NCI-H146 treated with DMSO at 0.1 percent for 48 hours (cell line): ENCODE data around the gene SWT1.

Experiments used
- DNase-seq: peaks from one replicate; lab custom pipeline; 2025; ENCODE audit not compliant: unreplicated experiment; lab: John Stamatoyannopoulos, UW

The SWT1 gene

DNA sequence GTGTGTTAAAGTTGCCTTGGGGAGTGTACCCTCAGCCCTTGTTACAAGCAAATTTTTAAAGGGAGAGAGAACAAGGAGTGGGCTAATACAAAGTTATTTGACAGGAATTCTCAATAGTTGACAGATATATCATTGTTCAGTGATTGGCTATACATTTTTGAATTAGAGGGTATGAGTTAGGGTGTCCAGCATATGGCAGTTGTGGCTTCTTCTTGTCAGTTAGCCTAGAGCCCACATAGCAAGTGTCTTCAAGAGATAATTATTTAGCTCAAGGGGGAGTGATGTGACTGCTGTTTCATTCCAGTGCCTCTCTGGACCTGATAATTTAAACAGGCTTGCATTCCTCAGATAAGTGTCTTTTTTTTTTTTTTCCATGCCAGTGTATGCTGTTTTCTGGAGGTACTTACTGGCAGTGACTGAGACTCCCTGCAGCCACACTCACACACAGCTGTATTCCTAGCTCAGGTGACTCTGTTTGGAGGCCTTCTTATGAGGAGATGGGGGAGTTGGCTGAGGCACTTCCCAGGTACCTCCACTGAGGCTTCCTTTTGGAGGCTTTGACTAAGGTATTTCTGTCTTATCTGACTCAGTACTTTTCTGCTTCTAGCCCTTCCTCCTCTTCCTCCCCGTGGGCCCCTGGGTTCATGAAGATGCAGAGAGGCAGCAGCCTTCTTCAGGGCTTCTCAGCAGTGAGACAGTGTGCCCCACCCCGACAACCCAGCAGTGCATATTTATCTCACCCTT, 127.7 kb downstream of the SWT1 start:
- no peak for DNase-seq

GRCh38 chr1:185287451-185287850, 130.5 kb downstream of the SWT1 start:
- no peak for DNase-seq

DNA sequence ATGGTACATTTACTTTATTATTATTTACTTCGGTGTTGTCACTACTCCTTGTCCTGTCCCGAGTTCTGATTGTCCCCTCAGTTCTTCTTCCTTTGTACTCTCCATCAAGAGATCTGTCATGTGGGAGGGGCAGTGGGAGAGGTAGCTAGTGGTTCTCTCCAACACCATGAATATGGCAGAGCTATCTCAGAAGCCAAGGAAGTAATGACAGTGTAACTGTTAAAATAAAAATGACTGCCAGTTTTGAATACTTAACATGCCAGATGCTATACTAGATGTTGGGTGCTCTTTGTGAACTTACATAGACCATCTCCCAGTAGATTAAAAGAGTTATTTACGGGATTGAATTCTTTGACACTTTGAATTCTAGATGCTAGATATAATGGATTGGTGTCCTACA, 131.5 kb downstream of the SWT1 start:
- DNase-seq: no peak

- no peak for DNase-seq
Observed at GRCh38 chr1:185289880-185290279, 132.9 kb downstream of the SWT1 start.

DNA sequence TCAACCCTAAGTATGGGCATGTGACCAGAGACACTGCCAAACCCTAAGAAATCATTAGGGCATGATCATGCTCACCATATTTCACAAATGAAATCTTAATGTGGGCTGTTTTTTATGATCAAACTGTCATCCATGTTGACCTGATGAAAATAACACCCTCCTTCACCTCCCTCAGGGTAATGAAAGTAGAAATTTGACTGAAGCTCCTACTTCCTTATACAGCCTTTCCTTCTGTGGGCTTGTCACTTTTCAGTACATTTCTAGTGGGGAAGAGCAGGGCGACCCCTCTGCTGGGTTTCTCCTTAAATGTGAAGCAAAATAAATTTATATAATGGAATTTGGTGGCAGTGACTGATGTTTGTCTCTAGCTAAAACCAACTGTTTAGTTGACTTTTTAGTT, 134.2 kb downstream of the SWT1 start:
- no peak for DNase-seq

- no peak for DNase-seq
Observed at GRCh38 chr1:185291652-185292051, 134.7 kb downstream of the SWT1 start.

- DNase-seq: no peak
Observed at GRCh38 chr1:185292237-185292636, 135.3 kb downstream of the SWT1 start.

DNA sequence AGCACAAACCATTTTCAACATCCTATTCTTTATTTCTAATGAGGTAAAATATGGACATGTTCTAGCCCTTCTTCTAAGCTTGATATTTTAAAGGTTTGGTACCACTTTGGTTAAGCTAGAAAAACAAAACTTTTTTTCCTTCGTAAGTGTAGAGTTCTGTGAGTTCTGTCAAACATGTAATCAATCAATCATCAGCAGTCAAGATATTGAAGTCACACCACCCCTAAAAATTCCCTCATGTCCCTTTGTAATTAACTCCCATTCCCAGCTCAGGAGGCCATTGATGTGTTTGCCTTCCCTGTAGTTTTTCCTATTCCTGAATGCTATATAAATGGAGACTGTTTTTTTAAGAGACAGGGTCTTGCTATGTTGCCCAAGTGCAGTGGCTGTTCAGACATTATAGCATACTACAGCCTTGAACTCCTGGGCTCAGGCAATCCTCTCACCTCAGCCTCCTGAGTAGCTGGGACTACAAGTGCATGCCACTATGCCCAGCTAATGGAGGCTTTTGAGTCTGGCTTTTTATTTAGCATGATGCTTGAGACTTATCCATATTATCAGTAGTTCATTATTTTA, 137.1 kb downstream of the SWT1 start:
- no peak for DNase-seq

DNA sequence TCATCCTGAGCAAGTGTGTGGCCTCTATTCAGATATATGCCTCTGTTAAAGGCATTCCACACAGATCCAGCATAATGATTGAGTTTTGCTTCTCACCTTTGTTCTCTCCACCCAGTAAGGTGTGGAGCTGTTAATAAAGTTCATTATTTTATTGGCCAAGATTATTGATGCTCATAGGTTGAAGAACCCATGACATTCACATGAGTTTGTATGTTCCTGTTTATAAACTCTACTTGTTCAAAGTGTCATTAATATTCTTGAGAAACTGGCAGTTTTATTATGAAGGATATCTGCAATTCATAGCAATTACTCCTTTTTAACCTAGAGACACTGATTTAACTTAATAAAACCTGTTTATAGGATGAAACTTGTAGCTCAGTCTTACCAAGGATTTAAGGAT, 138.1 kb downstream of the SWT1 start:
- no peak for DNase-seq

- DNase-seq: no peak
Observed at GRCh38 chr1:185297982-185298381, 141.0 kb downstream of the SWT1 start.

DNA sequence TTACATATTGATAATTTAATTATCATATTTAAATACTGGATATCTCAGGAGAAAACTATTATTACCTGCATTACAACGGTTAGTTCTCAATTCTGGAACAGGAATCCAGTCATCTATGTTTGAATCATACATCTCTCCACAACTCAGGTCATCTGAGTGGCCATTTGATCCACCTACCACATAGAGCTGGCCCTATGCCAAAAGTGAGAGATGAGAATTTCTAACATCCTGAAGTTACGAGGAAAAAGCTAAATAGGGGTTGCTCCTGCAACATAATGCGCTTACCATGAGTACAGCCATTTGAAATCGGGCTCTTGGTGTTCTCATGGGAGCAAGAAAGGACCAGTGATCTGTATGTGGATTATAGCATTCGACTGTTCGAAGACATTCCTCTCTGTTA, 143.2 kb downstream of the SWT1 start:
- no peak for DNase-seq

DNA sequence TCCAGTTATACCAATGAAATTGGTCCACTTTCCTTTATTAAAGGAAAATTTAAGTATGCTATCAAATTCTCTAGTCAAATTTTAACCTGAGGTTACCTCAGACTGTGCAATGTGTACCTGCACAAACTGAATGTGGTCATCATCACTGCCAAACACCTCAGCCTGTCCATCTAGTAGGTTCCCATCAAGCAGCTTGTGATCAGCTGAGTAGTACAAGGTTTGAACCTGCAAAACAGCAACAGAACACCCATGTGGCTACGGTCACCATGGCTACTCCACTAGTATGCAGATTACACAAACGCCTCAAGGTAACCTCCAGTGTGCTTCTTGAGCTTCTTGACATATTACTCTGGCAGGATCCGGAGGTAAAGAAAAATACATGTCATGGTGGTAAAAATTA, 148.5 kb downstream of the SWT1 start:
- DNase-seq: no peak

DNA sequence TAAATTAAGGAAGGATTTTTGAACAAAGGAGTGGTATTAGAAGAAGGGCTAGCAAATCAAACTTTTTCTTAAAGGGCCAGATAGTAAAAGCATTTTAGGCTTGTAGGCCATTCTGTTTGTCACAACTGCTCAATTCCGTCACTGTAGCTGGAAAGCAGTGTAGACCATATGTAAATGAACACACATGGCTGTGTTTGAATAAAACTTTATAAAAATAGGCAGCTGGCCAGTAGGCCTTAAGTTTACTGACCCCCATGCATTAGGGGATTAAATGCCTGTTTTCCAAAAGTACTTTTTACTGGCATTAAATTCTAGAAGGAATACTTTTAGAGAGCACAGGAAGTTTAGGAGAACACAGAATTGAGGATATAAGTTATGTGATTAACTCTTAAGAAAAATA, 151.2 kb downstream of the SWT1 start:
- DNase-seq: no peak

GRCh38 chr1:185309566-185309965, 152.6 kb downstream of the SWT1 start:
- no peak for DNase-seq

- no peak for DNase-seq
Observed at GRCh38 chr1:185311589-185312225, 154.7 kb downstream of the SWT1 start.

- DNase-seq: no peak
Observed at GRCh38 chr1:185312361-185313138, 155.6 kb downstream of the SWT1 start.

DNA sequence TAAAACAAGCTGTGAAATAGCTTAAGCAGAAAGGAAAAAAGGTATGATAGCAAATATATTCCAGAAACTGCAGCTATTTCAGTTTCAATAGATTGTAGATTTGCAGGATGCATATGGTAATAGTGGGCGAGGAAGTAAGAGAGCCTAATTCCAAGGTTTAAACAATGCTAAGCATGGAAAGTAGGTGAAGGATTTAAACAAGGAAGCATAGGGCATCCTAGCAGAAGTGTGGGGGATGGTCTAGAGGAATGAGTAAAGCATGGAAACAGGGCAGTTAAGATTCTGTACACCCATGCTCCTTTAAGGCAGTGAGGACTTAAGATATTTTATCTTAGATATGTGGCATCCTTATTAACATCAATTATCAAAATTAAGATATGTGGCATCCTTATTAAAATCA, 157.4 kb downstream of the SWT1 start:
- no peak for DNase-seq

GRCh38 chr1:185315445-185316071, 158.6 kb downstream of the SWT1 start:
- peak; percentile 17 for DNase-seq

- DNase-seq: peak; percentile 70
Observed at GRCh38 chr1:185316163-185317033, 159.4 kb downstream of the SWT1 start.
